B cell (primary cell): ENCODE results near the gene CCDC57.

Experiments used
- EZH2 ChIP-seq: IDR thresholded peaks from 2 replicates; pipeline ENCODE4 v1.6.1; 2012; ENCODE audit warnings: borderline replicate concordance, low read depth, mild to moderate bottlenecking, moderate library complexity, low read length; ENCODE audit not compliant: insufficient read depth, poor library complexity, severe bottlenecking
- TF ChIP-seq, protein P1 (sequence below): fragments of 200-600 bp; IDR thresholded peaks from one replicate; pipeline ENCODE4 v1.8.0; 2022; ENCODE audit warnings: antibody characterized with exemption, mild to moderate bottlenecking

DNA sequence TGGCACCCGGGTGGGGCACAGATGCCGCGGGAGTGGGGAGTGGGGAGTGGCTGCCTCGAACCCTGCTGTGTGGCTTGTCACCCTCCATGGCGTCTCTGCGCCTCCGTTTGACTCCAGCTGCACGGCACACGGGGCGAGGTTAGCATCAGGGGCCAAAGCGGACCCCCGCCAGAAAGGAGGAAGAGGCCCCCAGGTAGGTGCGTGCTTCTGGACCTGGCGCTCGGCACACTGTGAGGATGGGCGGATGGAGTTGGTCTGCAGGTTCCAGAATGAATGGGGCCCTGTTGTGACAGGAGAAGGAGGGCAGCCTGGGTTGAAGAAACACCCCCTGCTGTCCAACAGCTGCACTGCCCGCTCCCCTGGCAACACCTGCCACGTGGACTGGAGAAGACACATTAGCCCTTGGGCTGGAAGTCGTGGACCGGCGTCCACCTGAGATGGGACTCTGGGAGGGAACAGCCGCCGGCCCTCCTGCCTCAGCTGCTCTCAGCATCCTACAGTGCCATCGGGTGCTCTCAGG lies 105.2 kb downstream of the CCDC57 start:
- TF ChIP-seq, protein P1, sequence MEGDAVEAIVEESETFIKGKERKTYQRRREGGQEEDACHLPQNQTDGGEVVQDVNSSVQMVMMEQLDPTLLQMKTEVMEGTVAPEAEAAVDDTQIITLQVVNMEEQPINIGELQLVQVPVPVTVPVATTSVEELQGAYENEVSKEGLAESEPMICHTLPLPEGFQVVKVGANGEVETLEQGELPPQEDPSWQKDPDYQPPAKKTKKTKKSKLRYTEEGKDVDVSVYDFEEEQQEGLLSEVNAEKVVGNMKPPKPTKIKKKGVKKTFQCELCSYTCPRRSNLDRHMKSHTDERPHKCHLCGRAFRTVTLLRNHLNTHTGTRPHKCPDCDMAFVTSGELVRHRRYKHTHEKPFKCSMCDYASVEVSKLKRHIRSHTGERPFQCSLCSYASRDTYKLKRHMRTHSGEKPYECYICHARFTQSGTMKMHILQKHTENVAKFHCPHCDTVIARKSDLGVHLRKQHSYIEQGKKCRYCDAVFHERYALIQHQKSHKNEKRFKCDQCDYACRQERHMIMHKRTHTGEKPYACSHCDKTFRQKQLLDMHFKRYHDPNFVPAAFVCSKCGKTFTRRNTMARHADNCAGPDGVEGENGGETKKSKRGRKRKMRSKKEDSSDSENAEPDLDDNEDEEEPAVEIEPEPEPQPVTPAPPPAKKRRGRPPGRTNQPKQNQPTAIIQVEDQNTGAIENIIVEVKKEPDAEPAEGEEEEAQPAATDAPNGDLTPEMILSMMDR: peak; percentile 29
- no peak for TF ChIP-seq EZH2
